HG03520 (cell line): Measurements from ENCODE around the gene SOX12.
A peak's percentile ranks its signal among the peaks of the same experiment; 100 is the strongest.

Experiments
- ATAC-seq: cut with Tn5 transposase; IDR thresholded peaks from one replicate; pipeline ENCODE4 v1.9.1; 2021; ENCODE audit warnings: mild to moderate bottlenecking, moderate library complexity; ENCODE audit not compliant: unreplicated experiment

The SOX12 gene

GRCh38 chr20:325045-325888 lies at the start of gene SOX12:
TSS of gene SOX12 (plus strand) at chr20:325552. CDS start at chr20:325925, 373 bp downstream.
- ATAC-seq = peak; percentile 72

GRCh38 chr20:275791-276190 lies 49.6 kb upstream of the SOX12 start:
- no peak for ATAC-seq

- ATAC-seq = no peak
Observed at GRCh38 chr20:276620-277495, 48.5 kb upstream of the SOX12 start.

- ATAC-seq = no peak
Observed at GRCh38 chr20:277496-277781, 47.9 kb upstream of the SOX12 start.

- ATAC-seq = no peak
Observed at GRCh38 chr20:278181-278580, 47.2 kb upstream of the SOX12 start.

DNA sequence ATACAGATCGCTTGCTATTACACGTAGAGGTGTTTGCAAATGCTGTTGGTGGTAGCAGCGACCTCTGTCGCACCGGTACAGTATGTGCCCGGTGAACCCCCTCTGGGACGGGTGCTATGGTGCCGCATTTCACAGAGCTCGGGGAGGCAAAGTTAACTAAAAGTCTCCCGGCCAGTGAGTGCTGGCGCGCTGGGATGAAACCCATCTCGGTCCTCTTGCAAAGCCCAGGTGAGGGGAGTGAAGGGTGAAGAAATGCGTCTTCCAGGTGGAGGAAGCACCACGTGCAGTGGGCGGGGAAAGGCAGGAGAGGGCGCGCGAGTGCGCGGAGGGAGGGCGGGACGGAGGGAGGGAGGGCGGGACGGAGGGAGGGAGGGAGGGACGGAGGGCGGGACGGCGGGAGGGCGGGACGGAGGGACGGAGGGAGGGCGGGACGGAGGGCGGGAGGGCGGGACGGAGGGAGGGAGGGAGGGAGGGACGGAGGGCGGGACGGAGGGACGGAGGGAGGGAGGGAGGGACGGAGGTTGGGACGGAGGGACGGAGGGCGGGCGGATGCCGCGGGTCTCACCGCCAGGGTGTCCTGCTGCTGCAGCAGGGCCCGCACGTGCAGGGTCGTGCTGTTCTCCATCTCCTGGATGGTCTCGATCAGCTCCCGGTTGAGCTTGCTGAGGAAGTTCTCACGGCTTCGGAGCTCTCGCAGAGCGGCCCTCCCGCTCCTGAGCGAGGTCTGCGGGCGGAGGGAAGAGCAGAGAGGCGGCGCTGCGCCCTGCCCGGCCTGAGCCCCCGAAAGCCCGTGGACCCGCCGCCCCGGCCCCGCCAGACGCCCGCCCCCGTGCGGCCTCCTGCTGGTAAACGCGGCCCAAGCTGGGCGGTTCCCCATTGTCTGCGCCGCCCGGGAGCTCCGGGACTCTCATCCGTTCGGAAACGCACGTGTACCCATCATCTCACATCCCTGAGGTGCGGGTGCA lies 46.5 kb upstream of the SOX12 start:
- no peak for ATAC-seq

DNA sequence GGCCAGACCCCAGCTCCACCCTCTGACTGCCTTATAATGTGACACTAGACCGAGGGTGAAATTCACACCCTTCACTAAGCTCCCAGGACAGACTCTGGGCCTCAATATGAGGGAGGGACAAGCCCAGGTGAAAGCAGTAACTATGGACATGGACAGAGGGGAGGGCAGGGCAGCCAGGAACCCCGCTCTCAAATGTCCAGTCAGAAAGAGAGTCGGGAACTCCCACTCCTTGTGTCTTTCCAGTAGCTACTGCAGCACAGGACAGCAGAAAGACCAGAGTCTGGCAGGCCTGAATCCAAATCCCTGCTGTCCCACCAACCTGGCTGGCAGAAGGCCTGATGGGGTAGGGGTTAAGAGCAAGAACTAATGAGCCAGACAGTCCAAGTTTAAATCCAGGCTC lies 41.2 kb upstream of the SOX12 start:
- no peak for ATAC-seq

- ATAC-seq = no peak
Observed at GRCh38 chr20:286508-286907, 38.8 kb upstream of the SOX12 start.

GRCh38 chr20:288956-289692 lies 36.2 kb upstream of the SOX12 start:
- no peak for ATAC-seq

- no peak for ATAC-seq
Observed at GRCh38 chr20:289693-290083, 35.7 kb upstream of the SOX12 start.

DNA sequence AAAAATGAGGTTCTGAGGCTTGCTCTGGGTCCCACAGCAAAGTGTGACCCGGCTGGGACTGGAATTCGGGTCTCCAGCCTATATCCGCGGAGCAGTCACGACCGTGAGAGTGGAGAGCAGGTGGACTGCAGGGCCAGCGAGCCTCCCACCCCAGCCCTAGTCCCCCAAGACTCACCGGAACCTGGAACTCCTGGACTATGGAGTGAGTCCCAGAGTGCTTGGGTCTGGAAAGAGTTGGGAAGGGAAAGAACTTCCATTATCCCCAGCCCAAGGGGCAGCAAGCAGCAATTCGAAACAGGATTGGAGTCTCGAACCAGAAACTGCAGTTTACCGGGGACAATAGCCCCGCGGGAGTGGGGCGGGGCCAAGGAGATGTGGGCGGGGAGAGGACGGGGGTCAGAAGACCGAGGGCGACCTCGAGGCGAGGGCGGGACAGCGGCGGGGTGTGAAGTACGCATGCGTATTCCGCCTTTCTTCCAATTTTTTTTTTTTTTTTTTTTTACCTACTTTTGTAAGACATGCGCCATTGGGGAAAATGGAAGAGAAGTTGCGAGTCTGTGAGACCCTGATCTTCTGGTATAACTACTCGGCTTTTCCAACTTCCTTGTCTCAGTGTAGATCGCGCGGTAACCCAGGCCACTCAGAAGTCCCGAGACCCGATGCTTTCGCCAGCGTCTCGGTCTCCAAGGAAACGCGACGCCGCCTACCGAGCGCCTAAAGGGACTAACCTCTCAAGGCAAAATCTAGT lies 35.1 kb upstream of the SOX12 start, which contains the start of gene C20orf96:
Gene C20orf96, minus strand, starts transcription at position 667 of the 748 bp plus-strand sequence. Its CDS starts 140 bp downstream, at position 527.
- ATAC-seq = peak; percentile 83

- ATAC-seq = no peak
Observed at GRCh38 chr20:294602-295001, 30.8 kb upstream of the SOX12 start.

- ATAC-seq = no peak
Observed at GRCh38 chr20:295804-296203, 29.5 kb upstream of the SOX12 start.

DNA sequence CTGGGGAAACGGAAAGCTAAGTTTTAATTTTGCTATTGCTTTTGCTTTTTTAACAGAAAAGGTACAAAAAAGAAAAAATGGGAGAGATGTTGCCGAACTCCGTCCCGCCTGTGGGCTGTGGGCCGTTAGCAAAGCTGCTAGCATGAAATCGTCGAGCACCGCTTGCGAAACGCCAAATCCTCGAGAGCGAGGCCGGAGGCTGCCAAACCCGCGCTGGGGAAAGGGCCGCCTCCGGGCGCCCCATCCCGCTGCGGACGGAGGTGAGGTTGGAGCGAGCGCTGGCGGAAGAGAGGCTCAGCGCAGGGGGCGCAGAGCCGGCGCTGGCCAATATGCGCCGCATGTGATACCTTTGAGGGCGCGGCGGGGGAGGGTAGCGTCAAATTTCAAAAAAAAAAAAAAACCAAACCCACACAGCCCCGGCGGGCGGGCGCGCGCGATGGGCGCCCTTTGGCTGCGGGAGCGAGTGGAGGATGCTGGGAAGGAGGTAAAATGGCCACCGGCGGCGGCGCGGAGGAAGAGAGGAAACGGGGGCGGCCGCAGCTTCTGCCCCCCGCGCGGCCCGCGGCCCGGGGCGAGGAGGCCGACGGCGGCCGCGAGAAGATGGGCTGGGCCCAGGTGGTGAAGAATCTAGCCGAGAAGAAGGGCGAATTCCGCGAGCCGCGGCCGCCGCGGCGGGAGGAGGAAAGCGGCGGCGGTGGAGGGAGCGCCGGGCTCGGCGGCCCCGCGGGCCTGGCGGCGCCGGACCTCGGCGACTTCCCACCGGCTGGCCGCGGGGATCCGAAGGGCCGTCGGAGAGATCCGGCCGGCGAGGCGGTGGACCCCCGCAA lies 28.0 kb upstream of the SOX12 start, which contains the start of gene ZCCHC3:
Gene ZCCHC3, plus strand, starts transcription at position 473 of the 827 bp plus-strand sequence. Its CDS starts 17 bp downstream, at position 490.
- ATAC-seq = peak; percentile 74

- peak; percentile 20 for ATAC-seq
Observed at GRCh38 chr20:297925-298775, 27.2 kb upstream of the SOX12 start.

- no peak for ATAC-seq
Observed at GRCh38 chr20:298776-299391, 26.5 kb upstream of the SOX12 start.
